Measurements from ENCODE around the gene TXNIP.

TXNIP gene

DNA sequence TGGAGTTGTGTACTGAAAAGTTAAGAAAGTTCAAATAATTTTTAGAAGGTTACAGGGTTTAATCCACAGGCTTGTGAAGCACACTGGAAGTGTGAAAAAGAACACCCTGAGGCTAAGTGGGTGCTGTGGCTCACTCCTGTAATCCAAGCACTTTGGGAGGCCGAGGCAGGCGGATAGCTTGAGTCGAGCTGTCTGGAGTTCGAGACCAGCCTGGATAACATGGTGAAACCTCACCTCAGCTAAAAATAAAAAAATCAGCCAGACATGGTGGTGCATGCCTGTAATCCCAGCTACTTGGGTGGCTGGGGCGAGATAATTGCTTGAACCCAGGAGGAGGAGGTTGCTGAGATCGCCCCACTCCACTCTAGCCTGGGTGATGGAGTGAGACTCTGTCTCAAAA lies 9.8 kb downstream of the TXNIP start:
- H3K27me3 Mint-ChIP-seq: no peaks in the 10 kb centered on the region
- H3K27ac Mint-ChIP-seq: no peak overlapping the region
- DNase-seq (no peak), ATAC-seq (replicated peaks) (no peak)
- H3K36me3 Mint-ChIP-seq (ENCODE audit: insufficient read depth): peaks cover 8% of the 10 kb centered on the region
- H3K4me3 Mint-ChIP-seq: no peak overlapping the region
- H3K4me1 Mint-ChIP-seq (ENCODE audit: low read depth in 2 of 2): peaks cover 51 to 62% of the 10 kb centered on the region in 2 donors
- H3K9me3 Mint-ChIP-seq: no peaks in the 10 kb centered on the region

DNA sequence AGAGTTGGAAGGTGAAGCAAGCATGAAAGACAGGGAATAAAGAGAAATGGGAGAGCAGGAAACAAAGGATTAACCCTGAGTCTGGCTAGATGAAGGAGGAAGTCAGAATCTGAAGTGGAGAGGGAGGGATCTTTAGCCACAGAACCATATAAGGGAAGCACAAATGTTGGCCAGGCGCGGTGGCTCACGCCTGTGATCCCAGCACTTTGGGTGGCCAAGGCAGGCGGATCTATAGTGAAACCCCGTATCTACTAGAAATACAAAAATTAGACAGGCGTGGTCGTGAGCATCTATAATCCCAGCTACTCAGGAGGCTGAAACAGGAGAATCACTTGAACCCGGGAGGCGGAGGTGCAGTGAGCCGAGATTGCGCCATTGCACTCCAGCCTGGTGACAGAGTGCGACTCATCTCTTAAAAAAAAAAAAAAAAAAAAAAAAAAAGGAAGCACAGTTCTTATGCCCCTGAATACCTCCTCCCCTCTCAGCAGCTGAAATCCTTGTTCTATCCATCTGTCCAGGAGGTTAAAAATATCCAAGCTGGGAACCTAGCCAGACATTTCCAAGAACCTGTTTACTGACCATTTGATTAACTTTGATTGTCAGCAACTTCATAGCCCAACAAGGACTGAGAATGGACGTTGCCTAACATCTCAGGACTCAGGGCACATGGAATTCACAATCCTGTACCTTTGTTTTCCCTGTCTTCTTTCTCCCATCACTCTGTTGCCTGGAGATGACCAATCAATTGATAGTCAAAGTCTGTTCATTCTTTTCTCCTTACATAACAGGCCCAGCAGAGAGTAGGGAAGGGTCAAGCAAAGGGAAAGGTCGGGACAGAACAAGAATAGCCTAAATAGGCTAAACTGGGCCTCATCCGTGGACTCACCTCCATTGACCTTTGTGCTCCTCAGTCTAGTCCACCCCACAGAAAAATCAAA lies 10.6 kb downstream of the TXNIP start:
- Mint-ChIP-seq H3K36me3 (ENCODE audit: insufficient read depth) (peaks cover 6% of the 10 kb centered on the region), H3K27me3 (no peaks in the 10 kb centered on the region), H3K9me3 (no peaks in the 10 kb centered on the region), H3K27ac (no peak overlapping the region), H3K4me1 (ENCODE audit: low read depth in 2 of 2) (peaks cover 55 to 57% of the 10 kb centered on the region in 2 donors), H3K4me3 (peak overlapping the region; percentile 45 to 60)
- ATAC-seq (replicated peaks) (no peak), DNase-seq (no peak)

GRCh38 chr1:145985129-145985501 lies 11.3 kb downstream of the TXNIP start:
- Mint-ChIP-seq H3K4me1 (ENCODE audit: low read depth in 2 of 2) (peaks cover 53 to 55% of the 10 kb centered on the region in 2 donors), H3K36me3 (ENCODE audit: insufficient read depth) (peaks cover 6% of the 10 kb centered on the region), H3K4me3 (peak overlapping the region; percentile 45 to 60), H3K9me3 (no peaks in the 10 kb centered on the region), H3K27me3 (no peaks in the 10 kb centered on the region), H3K27ac (no peak overlapping the region)
- no peak for ATAC-seq (replicated peaks)
- DNase-seq: no peak

- peaks cover 53% of the 10 kb centered on the region in 2 donors for H3K4me1 Mint-ChIP-seq (ENCODE audit: low read depth in 2 of 2)
- no peak overlapping the region for H3K27ac Mint-ChIP-seq
- ATAC-seq (replicated peaks) (peak; percentile 59), DNase-seq (peak in 1 of 3 experiments; percentile 32)
- H3K4me3 Mint-ChIP-seq: peak overlapping the region; percentile 45 to 60
- no peaks in the 10 kb centered on the region for H3K27me3 Mint-ChIP-seq
- peaks cover 6% of the 10 kb centered on the region for H3K36me3 Mint-ChIP-seq (ENCODE audit: insufficient read depth)
- no peaks in the 10 kb centered on the region for H3K9me3 Mint-ChIP-seq
Observed at GRCh38 chr1:145983960-145984830, 12.2 kb downstream of the TXNIP start.

DNA sequence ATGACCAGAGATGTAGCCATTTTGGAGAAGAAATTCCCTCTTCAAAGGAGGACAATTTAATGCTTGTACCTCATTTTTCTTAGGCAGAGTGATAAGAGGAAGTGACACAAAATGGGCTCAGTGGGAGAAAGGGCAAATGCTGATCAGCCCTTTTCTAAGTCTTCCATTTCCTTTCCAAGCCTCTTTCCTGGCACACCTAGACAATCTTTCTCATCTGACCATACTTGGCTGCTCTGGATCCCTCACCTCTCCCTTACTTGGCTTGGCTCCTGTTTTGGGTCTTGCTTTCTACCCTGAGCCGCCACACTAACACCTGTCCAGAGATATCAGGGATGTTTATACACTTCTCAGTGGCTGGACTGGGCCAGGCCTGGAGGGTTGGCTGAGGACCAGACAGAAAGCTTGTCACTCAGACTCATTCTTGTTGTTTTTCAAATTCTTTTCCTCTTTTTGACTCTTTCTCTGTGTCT lies 13.1 kb downstream of the TXNIP start:
- H3K27ac Mint-ChIP-seq: no peak overlapping the region
- H3K36me3 Mint-ChIP-seq (ENCODE audit: insufficient read depth): peaks cover 6% of the 10 kb centered on the region
- H3K9me3 Mint-ChIP-seq: no peaks in the 10 kb centered on the region
- no peaks in the 10 kb centered on the region for H3K27me3 Mint-ChIP-seq
- ATAC-seq (replicated peaks) (no peak), DNase-seq (no peak)
- peaks cover 45 to 50% of the 10 kb centered on the region in 2 donors for H3K4me1 Mint-ChIP-seq (ENCODE audit: low read depth in 2 of 2)
- peak overlapping the region in 1 of 2 donors; percentile 8 for H3K4me3 Mint-ChIP-seq

GRCh38 chr1:145982010-145982723 lies 14.2 kb downstream of the TXNIP start:
- Mint-ChIP-seq H3K36me3 (ENCODE audit: insufficient read depth) (peaks cover 5% of the 10 kb centered on the region), H3K27me3 (no peaks in the 10 kb centered on the region), H3K4me3 (peak overlapping the region in 1 of 2 donors; percentile 30), H3K4me1 (ENCODE audit: low read depth in 2 of 2) (peaks cover 39 to 50% of the 10 kb centered on the region in 2 donors), H3K9me3 (no peaks in the 10 kb centered on the region), H3K27ac (no peak overlapping the region)
- ATAC-seq (replicated peaks) (no peak), DNase-seq (no peak)

- Mint-ChIP-seq H3K27ac (no peak overlapping the region), H3K4me1 (ENCODE audit: low read depth in 2 of 2) (peaks cover 33 to 45% of the 10 kb centered on the region in 2 donors), H3K36me3 (ENCODE audit: insufficient read depth) (peaks cover 4% of the 10 kb centered on the region), H3K4me3 (peak overlapping the region in 1 of 2 donors; percentile 51), H3K9me3 (no peaks in the 10 kb centered on the region), H3K27me3 (no peaks in the 10 kb centered on the region)
- no peak for DNase-seq
- ATAC-seq (replicated peaks): no peak
Observed at GRCh38 chr1:145980457-145980994, 15.9 kb downstream of the TXNIP start.

DNA sequence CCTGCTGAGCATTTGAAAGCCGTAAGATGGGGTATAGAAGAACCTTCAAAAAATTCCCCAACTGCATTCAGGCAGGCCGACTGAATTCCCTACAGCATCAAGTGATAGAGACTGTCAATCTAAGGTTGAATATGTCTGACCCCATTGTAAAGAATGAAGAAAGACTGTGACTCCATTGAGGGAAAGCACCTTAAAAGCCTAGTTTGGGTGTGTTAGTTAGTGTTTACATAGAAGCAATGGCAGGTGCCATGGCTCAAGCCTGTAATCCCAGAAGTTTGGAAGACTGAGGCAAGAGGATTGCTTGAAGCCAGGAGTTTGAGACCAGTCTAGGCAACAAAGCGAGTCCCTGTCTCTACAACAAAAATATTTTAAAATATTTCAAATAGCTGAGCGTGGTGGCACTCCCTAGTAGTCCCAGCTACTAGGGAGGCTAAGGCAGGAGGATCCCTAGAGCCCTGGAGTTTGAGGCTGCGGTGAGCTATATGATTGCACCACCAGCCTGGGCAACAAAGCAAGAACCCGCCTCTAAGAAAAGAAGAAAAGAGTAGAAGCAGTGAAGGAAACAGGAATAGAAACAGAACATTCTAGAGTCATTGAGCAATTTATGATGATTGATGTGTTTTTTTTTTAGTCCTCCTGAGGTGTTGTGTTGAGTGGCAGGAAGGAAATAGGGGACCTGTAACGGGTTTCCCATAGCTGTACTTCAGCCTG lies 16.5 kb downstream of the TXNIP start:
- Mint-ChIP-seq H3K27ac (no peak overlapping the region), H3K4me1 (ENCODE audit: low read depth in 2 of 2) (peaks cover 28 to 39% of the 10 kb centered on the region in 2 donors), H3K36me3 (ENCODE audit: insufficient read depth) (peaks cover 10% of the 10 kb centered on the region), H3K4me3 (no peak overlapping the region), H3K9me3 (no peaks in the 10 kb centered on the region), H3K27me3 (no peaks in the 10 kb centered on the region)
- ATAC-seq (replicated peaks) (peak; percentile 51), DNase-seq (no peak)

DNA sequence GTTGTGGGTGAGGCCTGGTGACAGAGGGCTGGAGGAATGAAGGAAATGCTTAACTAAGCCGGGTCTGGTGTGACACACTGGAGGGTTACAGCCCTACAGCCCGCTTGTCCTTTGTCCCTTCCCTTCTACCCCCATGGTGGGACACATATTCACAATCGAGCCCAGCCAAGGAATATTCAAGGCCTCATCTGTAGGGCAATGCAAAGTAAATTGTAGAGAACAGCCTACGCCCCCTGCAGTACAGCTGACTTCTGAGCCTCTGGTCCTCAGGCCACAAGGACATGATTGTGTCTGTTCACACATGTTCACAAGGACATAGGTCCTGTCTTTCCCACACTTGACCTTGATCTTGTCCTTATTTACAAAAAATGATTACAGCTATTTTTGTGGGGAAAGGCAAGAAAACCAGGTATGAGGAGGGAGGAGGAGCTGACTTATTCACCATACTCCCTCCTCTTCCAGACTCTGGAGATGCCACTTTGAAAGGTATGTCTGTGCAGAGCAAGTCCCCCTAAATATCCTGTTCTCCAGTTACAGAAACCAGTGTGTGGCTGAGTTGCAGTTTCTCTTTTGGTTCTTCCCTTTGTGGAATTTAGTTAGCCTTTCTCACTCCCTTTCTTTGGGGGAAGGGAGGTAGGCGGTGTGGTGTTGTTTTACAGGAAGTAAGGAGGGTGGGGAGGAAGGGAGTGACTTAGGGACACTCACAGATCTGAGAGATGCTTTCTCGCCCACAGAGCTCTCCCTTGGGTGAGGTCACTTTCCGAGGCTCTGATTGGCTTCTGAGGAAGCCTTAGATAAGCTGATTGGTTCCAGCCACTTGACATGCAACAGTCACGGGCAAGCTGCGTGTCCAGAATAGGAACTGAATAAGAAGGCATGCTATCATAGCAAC lies 17.3 kb downstream of the TXNIP start:
- ATAC-seq (replicated peaks): peak; percentile 74
- peak; percentile 51 to 61 (median 56) for DNase-seq
- no peak overlapping the region for H3K4me3 Mint-ChIP-seq
- no peaks in the 10 kb centered on the region for H3K27me3 Mint-ChIP-seq
- H3K27ac Mint-ChIP-seq: no peak overlapping the region
- peaks cover 24 to 32% of the 10 kb centered on the region in 2 donors for H3K4me1 Mint-ChIP-seq (ENCODE audit: low read depth in 2 of 2)
- H3K36me3 Mint-ChIP-seq (ENCODE audit: insufficient read depth): peaks cover 11% of the 10 kb centered on the region
- no peaks in the 10 kb centered on the region for H3K9me3 Mint-ChIP-seq

- no peak for DNase-seq
- Mint-ChIP-seq H3K4me3 (no peak overlapping the region), H3K9me3 (no peaks in the 10 kb centered on the region), H3K27ac (no peak overlapping the region), H3K4me1 (ENCODE audit: low read depth in 2 of 2) (peaks cover 17 to 28% of the 10 kb centered on the region in 2 donors), H3K36me3 (ENCODE audit: insufficient read depth) (peaks cover 11% of the 10 kb centered on the region), H3K27me3 (no peaks in the 10 kb centered on the region)
- ATAC-seq (replicated peaks): no peak
Observed at GRCh38 chr1:145978471-145978853, 17.9 kb downstream of the TXNIP start.

DNA sequence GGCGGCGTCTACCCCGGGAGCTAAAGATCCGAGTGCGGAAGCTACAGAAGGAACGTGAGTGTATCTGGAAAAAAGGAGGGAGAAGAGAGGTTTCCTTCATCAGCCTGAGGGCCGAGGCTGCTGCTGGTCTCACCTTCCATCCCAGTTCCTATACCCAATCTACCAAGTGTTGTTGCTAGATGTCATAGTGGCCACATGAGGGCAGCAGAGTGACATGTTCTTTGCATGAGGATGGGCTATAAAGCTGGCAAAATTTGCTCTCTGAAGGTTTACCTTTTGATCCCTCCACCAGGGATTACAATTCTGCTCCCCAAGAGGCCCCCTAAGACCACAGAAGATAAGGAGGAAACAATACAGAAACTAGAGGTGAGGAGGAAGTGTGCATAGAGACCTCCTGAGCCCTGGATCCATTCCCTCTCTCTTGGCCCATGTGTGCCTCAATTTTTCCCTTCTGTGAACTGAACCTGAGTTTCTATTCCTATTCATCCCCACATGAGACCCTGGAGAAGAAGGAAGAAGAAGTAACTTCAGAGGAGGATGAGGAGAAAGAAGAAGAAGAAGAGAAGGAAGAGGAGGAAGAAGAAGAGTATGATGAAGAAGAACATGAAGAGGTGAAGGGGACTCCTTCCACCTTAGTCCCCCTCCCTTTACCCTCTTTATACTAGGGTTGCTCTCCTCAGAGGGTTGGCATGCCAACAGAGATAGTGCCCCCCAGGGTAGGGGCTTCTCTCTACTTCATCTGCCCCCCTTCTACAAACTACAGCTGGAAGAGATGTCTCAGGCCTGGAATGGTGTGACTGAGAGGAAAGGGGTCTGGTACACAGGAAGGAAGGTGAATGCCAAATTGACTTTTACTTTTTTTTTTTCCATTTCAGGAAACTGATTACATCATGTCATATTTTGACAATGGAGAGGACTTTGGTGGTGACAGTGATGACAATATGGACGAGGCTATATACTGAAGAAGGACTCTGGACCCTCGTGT lies 18.6 kb downstream of the TXNIP start:
- Mint-ChIP-seq H3K9me3 (no peaks in the 10 kb centered on the region), H3K27me3 (no peaks in the 10 kb centered on the region), H3K36me3 (ENCODE audit: insufficient read depth) (peaks cover 11% of the 10 kb centered on the region), H3K4me1 (ENCODE audit: low read depth in 2 of 2) (peaks cover 14 to 22% of the 10 kb centered on the region in 2 donors), H3K27ac (no peak overlapping the region), H3K4me3 (no peak overlapping the region)
- DNase-seq (peak; percentile 63 to 73 (median 66)), ATAC-seq (replicated peaks) (peak; percentile 45)

Measured in effector memory CD8-positive, alpha-beta T cell (primary cell).